ENCODE measurements around the gene CSNK1G3.
"Not testable (repeated sequence)": the region's sequence is repeated elsewhere in the genome, so short reads cannot be mapped to it uniquely, and the experiment has no call there.

The CSNK1G3 gene

DNA sequence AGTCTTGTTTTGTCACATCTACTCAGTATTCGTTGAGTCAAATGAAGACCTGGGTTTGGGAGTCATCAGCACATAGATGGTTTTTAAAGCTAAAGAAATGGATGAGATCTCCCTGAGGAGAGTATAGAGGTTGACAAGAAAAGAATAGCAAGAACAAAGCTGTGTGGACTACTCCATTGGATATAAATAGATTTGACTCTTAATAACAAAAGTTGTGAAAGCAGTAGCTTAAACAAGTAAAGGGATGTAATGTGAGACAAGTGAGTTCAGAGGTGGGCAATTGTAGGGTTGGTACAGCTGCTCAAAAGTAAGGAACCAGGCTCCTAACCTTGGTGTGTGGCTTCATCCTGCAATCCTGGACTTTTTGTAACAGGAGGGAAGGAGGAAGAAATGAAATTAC, 49.3 kb downstream of the CSNK1G3 start:
- no peak for DNase-seq

DNA sequence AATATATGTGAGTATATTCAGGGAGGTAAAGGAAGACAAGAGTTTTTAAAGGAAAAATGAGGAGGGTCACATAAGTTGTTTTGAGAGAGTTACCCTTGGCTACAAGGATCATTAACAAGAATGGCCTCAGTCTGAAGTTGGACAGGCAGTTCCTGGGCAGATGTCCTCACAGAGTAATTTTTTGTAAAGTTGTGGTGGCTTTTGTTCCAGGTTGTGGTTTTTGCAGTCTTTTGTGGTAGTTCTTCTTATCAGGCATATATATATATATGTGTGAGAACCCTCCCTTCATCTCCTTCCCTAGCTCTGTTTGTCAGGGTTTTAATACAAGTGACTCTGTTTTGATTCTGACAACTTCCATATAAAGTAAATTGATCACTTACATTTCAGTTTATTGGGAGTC, 60.0 kb downstream of the CSNK1G3 start:
- DNase-seq, result no peak

DNA sequence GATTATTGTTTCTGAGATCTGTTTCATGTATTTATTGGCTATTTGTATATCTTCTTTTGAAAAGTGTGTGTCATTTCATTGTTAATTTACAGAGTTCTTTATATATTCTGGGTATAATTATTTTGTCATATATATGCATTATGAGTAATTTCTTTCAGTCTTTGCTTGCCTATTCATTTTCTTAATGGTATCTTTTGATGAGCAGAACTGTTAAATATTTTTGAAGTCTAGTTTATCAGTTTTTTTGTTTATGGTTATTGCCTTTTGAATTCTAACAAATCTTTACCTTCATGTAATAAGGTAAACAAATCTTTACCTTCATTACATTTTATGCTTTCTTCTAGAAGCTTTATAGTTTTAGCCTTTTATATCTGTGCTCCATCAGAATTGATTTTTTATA, 66.4 kb downstream of the CSNK1G3 start:
- no peak for DNase-seq

DNA sequence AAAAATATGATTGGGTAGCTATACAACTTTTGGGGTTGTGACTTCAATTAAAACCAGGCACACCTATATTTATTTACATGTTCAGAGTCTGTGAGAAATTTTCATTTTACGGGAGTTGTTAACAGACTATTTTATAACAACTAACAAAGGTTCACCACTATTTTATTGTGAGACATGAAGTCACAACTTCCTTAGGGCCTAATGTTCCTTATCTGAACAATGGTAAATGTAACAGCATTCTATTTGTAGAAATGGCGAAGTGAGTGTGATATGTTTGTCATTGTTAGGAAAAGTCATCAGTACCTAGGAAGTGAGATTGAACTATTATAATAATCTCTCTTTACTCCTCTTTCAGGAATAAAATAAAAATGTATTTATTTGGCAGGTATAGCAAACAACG, 67.4 kb downstream of the CSNK1G3 start:
- DNase-seq, result no peak

DNA sequence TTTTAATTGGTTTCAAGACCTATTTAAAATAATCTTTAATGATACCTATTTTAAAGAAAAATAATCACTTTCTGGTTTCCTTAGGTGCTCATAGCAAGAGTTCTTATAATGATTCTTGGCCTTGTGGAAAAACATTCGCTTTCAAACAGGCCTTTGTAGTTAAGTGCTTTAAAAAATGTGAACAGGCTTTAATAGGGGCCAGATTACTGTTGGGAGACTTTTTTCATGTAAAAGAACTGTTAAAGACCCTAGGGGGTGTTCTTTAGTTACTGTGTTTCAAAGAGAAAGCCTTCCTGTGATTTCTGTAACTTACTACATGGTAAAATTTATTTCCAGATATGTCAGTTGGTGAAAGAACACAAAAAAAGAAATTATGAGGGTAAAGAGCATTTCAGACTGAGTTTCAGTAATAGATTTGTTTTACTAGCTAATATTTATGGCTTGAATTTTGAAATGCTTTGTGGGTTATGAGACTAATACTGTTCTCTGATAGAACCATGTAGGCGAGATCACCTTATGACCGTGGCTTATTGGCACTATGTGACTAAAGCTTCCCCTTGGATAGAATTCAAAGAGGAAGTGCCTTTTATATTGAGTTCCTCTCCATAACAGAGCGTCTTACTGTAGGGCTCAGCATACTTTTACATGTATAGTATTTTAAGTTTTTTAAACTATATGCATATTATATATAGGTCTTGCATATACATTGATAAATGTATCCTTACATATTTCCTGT, 70.7 kb downstream of the CSNK1G3 start:
- DNase-seq, result no peak

DNA sequence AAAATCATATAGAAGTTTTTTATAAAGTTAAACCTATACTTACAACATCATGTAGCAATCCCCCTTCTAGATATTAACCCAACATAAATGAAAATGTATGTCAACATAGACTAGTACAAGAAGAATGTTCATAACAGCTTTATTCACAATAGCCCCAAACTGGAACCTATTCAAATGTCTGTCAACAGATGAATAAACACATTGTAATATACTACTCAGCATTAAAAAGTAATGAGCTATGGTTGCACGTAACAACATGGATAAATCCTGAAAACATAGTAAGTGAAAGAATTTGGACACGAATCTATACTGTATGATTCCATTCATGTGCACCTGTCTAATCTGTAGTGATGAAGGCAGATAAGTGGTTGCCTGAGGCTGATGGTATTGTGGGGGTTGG, 73.9 kb downstream of the CSNK1G3 start:
- DNase-seq, result no peak

DNA sequence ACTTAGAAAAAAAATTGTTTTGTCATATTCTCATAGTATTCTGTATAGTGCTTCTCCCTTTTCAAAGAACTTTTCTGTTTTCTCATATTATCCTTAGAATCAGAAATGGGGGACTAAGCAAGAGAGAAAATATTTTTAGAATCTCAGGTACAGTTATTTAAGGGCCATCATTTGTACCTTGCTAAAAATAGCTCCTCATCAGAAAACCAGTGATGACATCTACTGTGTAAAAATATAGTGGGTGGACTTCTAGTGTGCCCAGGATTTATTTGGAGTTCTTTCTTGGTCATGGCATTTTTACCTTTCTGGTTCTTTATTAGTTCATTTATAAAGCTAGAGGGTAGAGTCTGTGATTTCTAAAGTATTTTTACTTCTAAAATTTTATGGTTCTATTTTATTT, 82.5 kb downstream of the CSNK1G3 start:
- DNase-seq, result no peak

DNA sequence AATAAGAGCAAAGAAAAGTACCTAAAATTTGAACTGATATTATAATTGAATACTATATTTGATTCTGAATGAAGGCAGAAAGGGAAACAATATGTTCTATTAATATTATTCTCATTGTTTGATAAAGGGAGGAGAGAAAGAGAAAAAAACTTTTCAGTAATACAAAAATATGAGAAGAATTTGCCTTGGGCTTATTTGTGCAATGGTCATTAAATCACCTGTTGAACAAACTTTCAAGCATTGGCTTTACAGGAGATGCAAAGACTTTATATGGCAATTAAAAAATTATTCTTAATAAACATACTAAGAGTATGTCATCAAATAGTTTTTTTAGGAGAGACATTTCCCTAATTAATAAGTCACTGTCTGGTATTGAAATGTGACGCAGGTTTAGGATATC, 85.0 kb downstream of the CSNK1G3 start:
- no peak for DNase-seq

DNA sequence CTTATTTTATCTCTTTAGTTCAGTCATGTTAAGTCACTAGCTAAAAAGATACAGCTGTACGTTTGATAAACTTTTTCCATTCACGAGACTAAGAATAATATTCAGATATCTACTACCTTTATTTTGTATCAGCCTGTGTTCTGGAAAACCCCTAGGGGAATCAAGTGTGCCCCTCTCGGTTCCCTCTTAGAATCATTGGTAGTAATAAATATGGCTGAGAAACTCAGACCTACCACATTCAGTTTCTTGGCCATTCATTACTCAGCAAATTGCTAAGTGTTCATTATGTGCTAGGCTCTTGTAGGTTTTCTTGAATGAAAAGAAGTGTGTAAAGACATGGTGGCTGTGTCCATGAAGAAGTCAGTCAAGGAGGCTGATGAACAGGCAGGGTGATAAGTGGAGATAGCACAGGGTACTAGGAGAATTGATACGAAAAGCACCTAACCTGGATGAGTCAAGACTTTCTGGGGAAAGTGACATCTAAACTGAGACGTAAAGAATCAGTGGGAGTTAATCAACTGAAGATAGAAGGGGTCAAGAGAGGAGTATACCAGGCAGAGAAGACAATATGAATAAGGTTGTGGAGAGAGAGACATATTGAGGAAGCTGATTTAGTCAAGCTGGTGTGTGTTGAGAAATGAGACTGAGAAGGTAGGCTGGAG, 86.2 kb downstream of the CSNK1G3 start:
- DNase-seq, result no peak

DNA sequence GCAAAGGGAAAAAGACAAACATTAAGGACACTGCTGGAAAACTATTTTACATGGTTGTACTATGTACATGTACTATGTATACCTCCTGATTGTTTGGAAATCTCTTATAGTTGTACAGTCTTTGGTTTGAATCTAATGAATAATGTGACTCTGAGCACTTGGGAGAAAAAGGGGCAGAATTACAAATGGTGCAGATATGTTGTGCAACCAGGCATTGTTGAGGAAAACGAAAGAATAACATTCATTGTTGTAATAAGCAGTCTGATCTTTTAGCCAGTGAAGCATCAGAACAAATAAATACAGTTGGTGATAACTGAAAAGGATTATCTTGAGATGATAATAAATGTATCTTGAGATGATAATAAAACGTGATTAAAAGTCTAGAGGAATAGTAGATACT, 87.2 kb downstream of the CSNK1G3 start:
- no peak for DNase-seq

DNA sequence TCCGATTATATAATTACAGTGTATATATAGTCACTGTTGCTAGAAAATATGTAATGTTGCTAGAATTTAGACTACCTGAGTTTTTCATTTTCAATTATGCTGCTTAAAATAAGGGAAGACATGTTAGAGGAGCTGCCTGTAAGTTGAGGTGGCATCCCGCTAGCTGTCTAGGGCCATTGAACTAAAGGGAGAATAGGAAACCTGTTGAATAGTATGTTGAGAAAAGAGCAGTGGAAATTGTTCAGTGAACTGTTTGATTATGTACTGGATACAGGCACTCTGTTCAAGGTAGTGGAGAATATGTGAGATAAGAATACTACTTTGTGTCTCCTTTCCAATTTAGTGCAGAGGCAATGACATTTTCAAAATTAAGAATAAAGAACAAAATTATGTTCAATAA, 89.6 kb downstream of the CSNK1G3 start:
- DNase-seq, result no peak

DNA sequence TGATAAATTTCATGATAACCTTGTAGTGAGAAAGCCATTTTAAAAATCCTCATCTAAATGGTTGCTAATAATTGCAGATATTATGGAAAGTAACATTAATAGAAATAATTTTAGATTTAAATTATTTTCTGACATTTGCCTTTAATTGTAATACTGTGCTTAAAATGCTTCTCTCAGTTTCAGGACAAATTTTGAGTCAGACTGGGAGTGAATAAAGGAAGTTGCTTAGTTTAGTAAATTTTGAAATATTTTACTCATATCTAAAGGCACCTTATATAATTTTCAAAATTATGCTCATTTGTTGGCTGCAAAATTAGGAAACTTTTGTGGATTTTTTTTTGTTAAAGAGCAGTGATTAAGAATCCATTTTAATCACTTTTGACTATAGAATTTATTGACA, 93.8 kb downstream of the CSNK1G3 start:
- no peak for DNase-seq

DNA sequence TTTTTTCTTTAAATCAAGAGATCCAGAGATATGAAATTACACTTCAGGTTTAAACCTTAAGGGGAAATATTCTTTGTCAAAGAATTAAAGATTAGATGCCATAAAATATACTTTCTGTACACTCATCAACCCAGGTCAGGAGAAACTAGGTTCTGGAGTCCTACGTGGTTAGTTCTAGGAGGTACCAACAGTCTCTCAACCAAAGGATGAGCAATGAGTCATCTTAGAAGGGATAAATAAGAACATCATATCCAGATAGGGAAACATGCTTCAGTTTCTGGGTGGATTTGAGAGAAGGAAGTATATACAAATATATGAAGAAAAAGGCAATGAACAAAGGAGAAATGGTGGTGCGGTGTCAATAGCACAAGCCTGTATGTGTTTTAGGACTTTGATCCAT, 98.2 kb downstream of the CSNK1G3 start:
- no peak for DNase-seq

DNA sequence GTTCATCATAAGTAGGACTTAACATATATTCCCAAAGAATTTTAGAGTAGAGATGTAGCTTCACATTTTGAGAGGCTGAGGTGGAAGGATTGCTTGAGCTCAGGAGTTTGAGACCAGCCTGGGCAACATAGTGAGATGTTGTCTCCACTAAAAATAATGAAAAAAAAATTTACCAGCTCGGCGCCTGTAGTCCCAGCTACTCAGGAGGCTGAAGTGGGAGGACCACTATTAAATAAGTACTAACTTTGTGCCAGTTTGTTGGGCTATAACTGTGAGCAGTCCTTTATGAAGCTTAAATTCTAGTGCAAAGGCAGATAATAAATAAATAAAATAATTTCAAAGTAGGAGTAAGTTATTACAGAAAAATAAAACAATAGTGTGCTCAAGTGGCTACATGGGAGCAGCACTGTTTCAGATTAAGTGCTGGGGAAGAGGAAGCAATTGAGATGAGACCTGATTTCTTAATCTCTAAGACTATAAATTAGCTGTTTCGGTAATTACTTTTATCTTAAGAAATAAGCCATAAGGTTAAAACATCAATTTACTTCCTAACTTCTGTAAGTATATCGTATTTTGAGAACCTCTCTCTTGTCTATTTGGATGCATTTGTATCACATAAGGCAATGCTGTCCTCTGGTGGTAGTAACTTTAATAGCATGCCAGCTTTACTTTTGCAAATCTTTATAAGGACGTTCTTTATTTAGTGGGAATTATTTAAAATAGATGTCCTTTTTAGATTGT, 98.9 kb downstream of the CSNK1G3 start:
- DNase-seq, result peak; percentile 1

DNA sequence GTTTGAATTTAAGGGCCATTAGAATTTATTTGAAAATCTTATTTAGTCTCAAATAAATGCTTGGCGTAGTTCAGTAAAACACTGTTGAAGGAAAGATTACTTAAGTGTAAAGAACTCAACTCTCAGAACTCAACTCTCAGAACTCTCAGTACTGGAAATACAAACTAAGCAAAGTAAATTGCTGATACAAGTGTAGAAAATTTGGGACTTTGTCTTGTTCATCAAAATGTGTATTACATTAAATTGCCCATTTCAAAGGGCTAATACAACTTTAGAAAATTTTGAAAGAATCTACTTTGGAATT, 99.4 kb downstream of the CSNK1G3 start:
- DNase-seq, result no peak

DNA sequence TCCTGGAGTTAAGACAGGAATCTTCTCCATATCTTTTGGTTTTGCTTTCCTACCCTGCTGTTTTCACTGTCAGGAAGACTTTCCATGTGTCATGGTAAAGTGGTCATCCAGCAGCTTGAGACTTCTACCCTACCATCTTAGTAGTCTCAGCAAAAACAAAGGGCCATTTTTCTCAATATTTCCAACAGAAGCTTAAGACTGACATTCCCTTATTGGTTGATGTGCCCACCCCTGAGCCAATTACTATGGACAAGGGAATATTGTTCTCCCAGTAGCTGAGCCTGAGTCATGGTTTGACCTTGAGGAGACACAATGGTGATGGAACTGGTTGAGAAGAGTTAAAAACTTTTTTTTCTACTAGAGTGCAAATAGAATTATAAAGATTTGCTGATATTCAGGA, 105.6 kb downstream of the CSNK1G3 start:
- DNase-seq, result no peak

DNA sequence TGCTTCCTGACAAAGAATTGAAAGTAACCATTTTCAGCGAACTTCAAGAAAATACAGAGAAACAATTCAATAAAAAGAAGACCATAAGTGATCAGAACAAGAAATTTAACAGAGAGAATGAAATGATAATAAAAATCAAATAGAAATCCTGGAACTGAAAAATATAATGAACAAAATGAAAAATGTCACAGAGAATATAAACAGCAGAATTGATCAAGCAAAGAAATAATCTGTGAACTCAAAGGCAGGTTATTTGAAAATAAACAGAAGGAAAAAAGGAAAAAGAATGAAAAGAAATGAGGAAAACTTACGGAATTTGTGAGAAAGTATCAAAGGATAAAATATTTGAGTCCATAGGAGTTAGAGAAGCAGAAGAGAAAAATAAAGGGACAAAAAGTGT, 114.1 kb downstream of the CSNK1G3 start:
- no peak for DNase-seq

DNA sequence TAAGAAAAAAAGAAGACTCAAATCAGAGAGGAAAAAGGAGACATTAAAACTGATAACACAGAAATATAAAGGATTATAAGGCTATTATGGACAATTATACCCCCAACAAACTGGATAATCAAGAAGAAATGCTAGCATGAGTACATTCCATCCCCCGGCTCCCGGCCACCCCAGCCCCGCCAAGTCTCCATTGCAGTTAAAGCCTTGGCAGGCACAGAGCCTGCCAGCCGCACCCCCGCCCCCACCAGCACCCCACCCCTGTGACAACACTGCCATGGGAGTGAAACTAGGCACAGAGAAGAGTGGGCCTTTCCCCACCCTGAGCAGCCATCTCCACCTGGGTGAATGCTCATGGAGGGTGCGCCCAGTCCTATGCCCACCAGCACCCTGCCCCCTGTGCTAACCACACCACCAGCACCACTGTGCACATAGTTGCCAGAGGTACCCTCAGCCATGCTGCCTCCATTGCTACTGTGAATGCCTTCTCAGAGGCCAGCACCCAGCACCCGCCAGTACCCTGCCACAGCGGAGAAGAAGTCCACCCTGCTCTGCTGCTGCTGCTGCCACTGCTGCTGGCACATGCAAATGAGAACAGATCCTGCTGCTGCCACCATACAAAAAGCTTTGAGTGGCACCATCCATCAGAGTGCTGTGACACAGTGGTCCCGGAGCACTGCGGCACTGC, 117.0 kb downstream of the CSNK1G3 start:
- DNase-seq, result no peak

DNA sequence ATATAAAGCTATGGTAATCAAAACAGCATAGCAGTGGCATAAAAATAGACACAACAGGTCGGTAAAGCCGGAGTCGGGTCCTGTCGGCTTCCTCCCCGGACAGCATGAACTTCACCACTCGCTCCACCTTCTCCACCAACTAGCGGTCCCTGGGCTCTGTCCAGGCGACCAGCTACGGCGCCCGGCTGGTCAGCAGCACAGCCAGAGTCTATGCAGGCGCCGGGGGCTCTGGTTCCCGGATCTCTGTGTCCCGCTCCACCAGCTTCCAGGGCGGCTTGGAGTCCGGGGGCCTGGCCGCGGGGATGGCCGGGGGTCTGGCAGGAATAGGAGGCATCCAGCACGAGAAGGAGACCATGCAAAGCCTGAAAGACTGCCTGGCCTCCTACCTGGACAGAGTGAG, 124.0 kb downstream of the CSNK1G3 start:
- no peak for DNase-seq

DNA sequence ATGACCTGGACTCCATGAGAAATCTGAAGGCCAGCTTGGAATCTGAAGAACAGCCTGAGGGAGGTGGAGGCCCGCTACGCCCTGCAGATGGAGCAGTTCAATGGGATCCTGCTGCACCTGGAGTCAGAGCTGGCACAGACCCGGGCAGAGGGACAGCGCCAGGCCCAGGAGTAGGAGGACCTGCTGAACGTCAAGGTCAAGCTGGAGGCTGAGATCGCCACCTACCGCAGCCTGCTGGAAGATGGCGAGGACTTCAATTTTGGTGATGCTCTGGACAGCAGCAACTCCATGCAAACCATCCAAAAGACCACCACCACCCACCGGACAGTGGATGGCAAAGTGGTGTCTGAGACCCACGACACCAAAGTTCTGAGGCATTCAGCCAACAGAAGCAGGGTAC, 125.1 kb downstream of the CSNK1G3 start:
- DNase-seq, result not testable (repeated sequence)

DNA sequence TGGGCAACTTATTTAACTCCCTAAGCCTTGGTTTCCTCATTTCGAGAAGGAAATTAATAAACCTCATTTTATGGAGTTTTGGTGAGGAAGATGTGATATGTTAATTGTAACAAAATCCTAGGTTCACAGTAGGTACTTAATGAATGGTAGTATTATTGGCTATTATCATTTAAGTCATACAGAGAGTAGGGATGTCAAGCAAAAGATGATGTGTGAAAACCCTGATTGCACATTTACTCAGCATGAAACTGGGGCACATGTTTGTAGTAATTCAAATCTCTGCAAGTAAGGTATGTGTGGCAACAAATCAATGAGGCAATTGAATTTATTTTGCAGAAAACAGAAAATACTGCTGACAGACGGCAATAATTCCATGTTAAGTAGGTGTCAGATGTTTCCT, 127.3 kb downstream of the CSNK1G3 start:
- no peak for DNase-seq

DNA sequence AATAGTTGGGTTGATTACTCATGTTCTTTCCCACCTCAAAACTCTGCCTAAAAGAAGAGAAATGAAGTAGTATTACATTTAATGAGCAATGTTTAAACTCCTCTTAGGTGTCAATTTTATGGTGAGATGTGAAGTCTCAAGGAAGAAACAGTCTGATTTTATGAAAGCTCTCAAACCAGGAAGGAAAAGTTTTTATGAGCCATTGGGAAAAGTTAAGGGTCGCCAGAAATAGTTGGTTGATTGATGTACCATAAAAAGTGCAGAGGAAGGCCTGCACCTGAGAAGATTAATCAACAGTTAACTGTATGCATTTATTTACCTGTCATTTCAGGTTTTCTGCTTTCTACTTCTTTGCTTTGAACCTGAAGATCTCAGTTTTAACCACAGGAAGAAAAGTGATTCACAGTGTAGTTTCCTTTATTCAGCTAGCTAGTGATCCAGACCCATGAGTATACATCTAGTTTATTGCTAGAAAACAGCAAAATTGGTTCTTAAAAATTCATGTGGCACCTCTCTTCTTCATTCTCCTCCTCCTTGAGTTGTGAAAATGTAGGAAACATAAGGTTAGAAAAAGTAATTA, 133.1 kb downstream of the CSNK1G3 start:
- DNase-seq, result no peak

DNA sequence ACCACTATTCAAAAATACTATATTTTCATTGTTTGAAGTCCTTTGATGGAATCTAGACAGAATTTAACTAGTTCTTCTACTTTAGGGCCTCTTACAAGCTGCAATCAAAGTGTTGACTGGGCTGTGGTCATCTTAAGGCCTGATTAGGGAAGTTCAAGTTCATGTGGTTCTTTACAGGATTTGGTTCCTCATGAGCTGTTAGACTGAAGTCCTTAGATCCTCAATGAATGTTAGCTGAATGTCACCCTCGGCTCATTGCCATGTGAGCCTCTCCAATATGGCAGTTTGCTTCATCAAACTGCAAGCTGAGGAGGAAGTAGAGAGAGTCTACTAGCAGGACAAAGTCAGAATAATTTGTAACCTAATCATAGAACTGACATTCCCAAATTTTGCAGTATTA, 135.1 kb downstream of the CSNK1G3 start:
- DNase-seq, result no peak

DNA sequence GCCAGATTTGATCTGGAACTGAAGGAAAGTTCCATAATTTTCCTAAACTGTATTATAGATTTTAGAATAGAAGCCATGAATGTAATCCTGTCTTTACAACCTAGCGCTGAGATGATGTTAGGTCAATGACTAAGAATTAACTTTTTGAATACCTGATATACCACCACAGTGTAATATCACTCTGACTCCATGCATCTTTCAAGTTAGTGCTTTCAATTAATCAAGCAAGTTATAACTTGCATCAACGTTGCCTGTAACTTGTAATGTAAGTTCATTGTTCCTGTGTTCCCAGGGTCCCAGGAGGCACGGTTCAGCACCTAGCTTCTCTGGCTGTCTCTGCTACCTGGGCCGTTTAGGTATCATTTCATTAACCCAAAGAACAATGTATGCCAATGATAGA, 139.3 kb downstream of the CSNK1G3 start:
- DNase-seq, result no peak

Measured in NCI-H1105 (cell line).